ENCODE results near the gene C12orf57. TPM values are rescaled to one million over a fixed set of nuclear protein-coding genes. Genes with fewer than 3 reads are reported as not detected.

Gene C12orf57
- total RNA-seq, 4 donors from 2014 or later = 280 to 555 (median 413) TPM

- ATAC-seq (ENCODE audit: low FRiP score) (peak; percentile 51), DNase-seq (ENCODE audit: low spot score) (no peak)
- no peak for TF ChIP-seq CTCF (IDR thresholded peaks at IDR 0.05)
Measured at GRCh38 chr12:6927379-6928021, 16.3 kb upstream of the C12orf57 start, which contains the start of gene ATN1. ATN1 (plus strand) TSS chr12:6927959; CDS start chr12:6934002, 6,043 bp downstream.

GRCh38 chr12:6928022-6928702 is 15.7 kb upstream of the C12orf57 start:
- DNase-seq (ENCODE audit: low spot score) (no peak), ATAC-seq (ENCODE audit: low FRiP score) (peak; percentile 4)
- no peak for TF ChIP-seq CTCF (IDR thresholded peaks at IDR 0.05)

GRCh38 chr12:6928703-6929407 is 15.0 kb upstream of the C12orf57 start:
- no peak for DNase-seq (ENCODE audit: low spot score)
- no peak for ATAC-seq (ENCODE audit: low FRiP score)

GRCh38 chr12:6929466-6930452 is 14.1 kb upstream of the C12orf57 start:
- TF ChIP-seq CTCF (IDR thresholded peaks at IDR 0.05) = no peak
- no peak for DNase-seq (ENCODE audit: low spot score)
- no peak for ATAC-seq (ENCODE audit: low FRiP score)

More at GRCh38 chr12:6928703-6929407, 15.0 kb upstream of the C12orf57 start:
- no peak for TF ChIP-seq CTCF (IDR thresholded peaks at IDR 0.05)

GRCh38 chr12:6932766-6933165 is 11.1 kb upstream of the C12orf57 start:
- ATAC-seq (ENCODE audit: low FRiP score) (no peak), DNase-seq (ENCODE audit: low spot score) (no peak)
- TF ChIP-seq CTCF (IDR thresholded peaks at IDR 0.05) = no peak

GRCh38 chr12:6934110-6934509 is 9.7 kb upstream of the C12orf57 start:
- DNase-seq (ENCODE audit: low spot score) = no peak
- TF ChIP-seq CTCF (IDR thresholded peaks at IDR 0.05) = no peak
- no peak for ATAC-seq (ENCODE audit: low FRiP score)

All from omental fat pad (tissue), 4 donors.